Raji (cell line): Measurements from ENCODE around the gene PARD3.

ENCODE experiments used
- POLR2A ChIP-seq: IDR thresholded peaks from 2 replicates; pipeline ENCODE4 v1.6.1; 2011; ENCODE audit warnings: low read depth, low read length, control low read depth; ENCODE audit not compliant: insufficient read depth

PARD3 gene

GRCh38 chr10:34505338-34505737 is 309.8 kb downstream of the PARD3 start:
- TF ChIP-seq POLR2A: no peak

- TF ChIP-seq POLR2A: no peak
Measured at GRCh38 chr10:34504534-34504933, 310.6 kb downstream of the PARD3 start.

- TF ChIP-seq POLR2A: no peak
Measured at GRCh38 chr10:34503704-34504103, 311.4 kb downstream of the PARD3 start.

GRCh38 chr10:34499612-34500279 is 315.4 kb downstream of the PARD3 start:
- no peak for TF ChIP-seq POLR2A

GRCh38 chr10:34498821-34499220 is 316.3 kb downstream of the PARD3 start:
- TF ChIP-seq POLR2A: no peak

- no peak for TF ChIP-seq POLR2A
Measured at GRCh38 chr10:34495938-34496337, 319.2 kb downstream of the PARD3 start.

GRCh38 chr10:34494012-34494411 is 321.1 kb downstream of the PARD3 start:
- no peak for TF ChIP-seq POLR2A

- TF ChIP-seq POLR2A: no peak
Measured at GRCh38 chr10:34492081-34492480, 323.0 kb downstream of the PARD3 start.

- TF ChIP-seq POLR2A: no peak
Measured at GRCh38 chr10:34491678-34492077, 323.4 kb downstream of the PARD3 start.

GRCh38 chr10:34489973-34490745 is 324.9 kb downstream of the PARD3 start:
- TF ChIP-seq POLR2A: no peak

GRCh38 chr10:34489411-34489810 is 325.7 kb downstream of the PARD3 start:
- no peak for TF ChIP-seq POLR2A

- TF ChIP-seq POLR2A: no peak
Measured at GRCh38 chr10:34488476-34489130, 326.5 kb downstream of the PARD3 start.

- TF ChIP-seq POLR2A: no peak
Measured at GRCh38 chr10:34486008-34486407, 329.1 kb downstream of the PARD3 start.

GRCh38 chr10:34484164-34484563 is 330.9 kb downstream of the PARD3 start:
- no peak for TF ChIP-seq POLR2A

- TF ChIP-seq POLR2A: no peak
Measured at GRCh38 chr10:34480345-34480744, 334.8 kb downstream of the PARD3 start.

- TF ChIP-seq POLR2A: no peak
Measured at GRCh38 chr10:34479520-34480179, 335.4 kb downstream of the PARD3 start.

GRCh38 chr10:34477249-34477648 is 337.8 kb downstream of the PARD3 start:
- no peak for TF ChIP-seq POLR2A
